LNCAP (cell line): ENCODE data around the gene DPP7.

Experiments
- CTCF ChIP-seq: fragments of 450-650 bp; IDR thresholded peaks from 2 replicates; pipeline ENCODE4 v1.5.1; 2017; ENCODE audit warnings: mild to moderate bottlenecking

Gene DPP7

GRCh38 chr9:137070906-137071275 lies 43.6 kb downstream of the DPP7 start:
- no peak for TF ChIP-seq CTCF

GRCh38 chr9:137070201-137070905 lies 44.2 kb downstream of the DPP7 start, which contains the start of gene SAPCD2:
TSS of gene SAPCD2 (minus strand) at chr9:137070557. CDS start at chr9:137070460, 97 bp downstream.
- TF ChIP-seq CTCF, result no peak

- no peak; the same call in 1 of the 2 replicates for TF ChIP-seq CTCF
These were observed 44.9 kb downstream of the DPP7 start for GRCh38 chr9:137069508-137070091.

GRCh38 chr9:137068539-137069507 lies 45.7 kb downstream of the DPP7 start:
- TF ChIP-seq CTCF, result no peak

GRCh38 chr9:137067860-137068538 lies 46.5 kb downstream of the DPP7 start:
- TF ChIP-seq CTCF, result peak; percentile 82

GRCh38 chr9:137066096-137066861 lies 48.3 kb downstream of the DPP7 start:
- no peak for TF ChIP-seq CTCF
